Astrocyte of the spinal cord (primary cell): ENCODE data around the gene GOLGA5.
"Not testable (repeated sequence)": the region's sequence is repeated elsewhere in the genome, so short reads cannot be mapped to it uniquely, and the experiment has no call there.

ENCODE experiments used
- DNase-seq: peaks from one replicate; pipeline ENCODE4 v3.0.0; 2011; ENCODE audit warnings: low read depth, low spot score
- H3K4me3 ChIP-seq: 2 replicates; pipeline ENCODE4 v1.5.1; 2011; ENCODE audit warnings: low read depth, mild to moderate bottlenecking, low read length, moderate library complexity
- in situ Hi-C: cut with HindIII; loops from 2 replicates; pipeline ENCODE4 v1.10.0; 2017; ENCODE audit warnings: low sequenced_read_pairs
- TF ChIP-seq, protein P1 (sequence below): IDR thresholded peaks from 2 replicates; pipeline ENCODE4 v1.5.1; 2012; ENCODE audit warnings: low read depth, mild to moderate bottlenecking, low read length, inconsistent platforms

Gene GOLGA5

GRCh38 chr14:92847749-92848148 is 53.6 kb downstream of the GOLGA5 start:
- TF ChIP-seq, protein P1, sequence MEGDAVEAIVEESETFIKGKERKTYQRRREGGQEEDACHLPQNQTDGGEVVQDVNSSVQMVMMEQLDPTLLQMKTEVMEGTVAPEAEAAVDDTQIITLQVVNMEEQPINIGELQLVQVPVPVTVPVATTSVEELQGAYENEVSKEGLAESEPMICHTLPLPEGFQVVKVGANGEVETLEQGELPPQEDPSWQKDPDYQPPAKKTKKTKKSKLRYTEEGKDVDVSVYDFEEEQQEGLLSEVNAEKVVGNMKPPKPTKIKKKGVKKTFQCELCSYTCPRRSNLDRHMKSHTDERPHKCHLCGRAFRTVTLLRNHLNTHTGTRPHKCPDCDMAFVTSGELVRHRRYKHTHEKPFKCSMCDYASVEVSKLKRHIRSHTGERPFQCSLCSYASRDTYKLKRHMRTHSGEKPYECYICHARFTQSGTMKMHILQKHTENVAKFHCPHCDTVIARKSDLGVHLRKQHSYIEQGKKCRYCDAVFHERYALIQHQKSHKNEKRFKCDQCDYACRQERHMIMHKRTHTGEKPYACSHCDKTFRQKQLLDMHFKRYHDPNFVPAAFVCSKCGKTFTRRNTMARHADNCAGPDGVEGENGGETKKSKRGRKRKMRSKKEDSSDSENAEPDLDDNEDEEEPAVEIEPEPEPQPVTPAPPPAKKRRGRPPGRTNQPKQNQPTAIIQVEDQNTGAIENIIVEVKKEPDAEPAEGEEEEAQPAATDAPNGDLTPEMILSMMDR: no peak
- H3K4me3 ChIP-seq: no peak overlapping the region
- DNase-seq: no peak
- in situ Hi-C loops: no loop called here

DNA sequence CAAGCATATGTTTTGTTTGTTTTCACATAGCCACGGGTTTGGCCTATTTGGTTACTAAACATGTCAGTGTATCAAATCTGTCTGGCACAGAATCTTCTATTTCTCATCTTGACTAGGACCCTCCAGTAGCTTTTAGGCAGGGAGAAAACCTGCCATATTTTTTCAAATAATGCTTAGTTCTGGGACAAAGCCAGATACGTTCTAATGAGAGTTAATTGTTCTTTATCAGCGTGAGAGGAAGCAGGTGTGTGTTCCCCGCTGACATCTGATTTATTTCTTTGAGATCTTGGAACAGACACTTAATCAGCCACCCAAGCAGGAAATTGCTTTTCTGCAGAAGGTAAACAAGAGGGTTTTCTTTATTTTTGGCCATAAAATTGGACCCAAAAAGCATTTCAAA is 54.8 kb downstream of the GOLGA5 start:
- in situ Hi-C loops: no loop called here
- no peak for DNase-seq
- TF ChIP-seq, protein P1: no peak

GRCh38 chr14:92850492-92850891 is 56.4 kb downstream of the GOLGA5 start:
- in situ Hi-C loops: no loop called here
- H3K4me3 ChIP-seq: no peak overlapping the region

More for the DNA sequence above, 54.8 kb downstream of the GOLGA5 start:
- no peak overlapping the region for H3K4me3 ChIP-seq

GRCh38 chr14:92853136-92853535 is 59.0 kb downstream of the GOLGA5 start:
- in situ Hi-C loops, H3K4me3 ChIP-seq, DNase-seq: not testable (repeated sequence)

More at GRCh38 chr14:92850492-92850891, 56.4 kb downstream of the GOLGA5 start:
- TF ChIP-seq, protein P1: no peak
- no peak for DNase-seq

GRCh38 chr14:92860049-92860840 is 66.1 kb downstream of the GOLGA5 start:
- in situ Hi-C loops: no loop called here
- no peak overlapping the region for H3K4me3 ChIP-seq
- TF ChIP-seq, protein P1: no peak
- DNase-seq: no peak

- H3K4me3 ChIP-seq: no peak overlapping the region
- no peak for DNase-seq
- TF ChIP-seq, protein P1: no peak
- in situ Hi-C loops: no loop called here
These were observed 68.0 kb downstream of the GOLGA5 start for GRCh38 chr14:92861856-92862745.
